H54 (cell line): Measurements from ENCODE around the gene GLI3.

ENCODE experiments used
- DNase-seq: peaks from one replicate; pipeline ENCODE4 v3.0.0; 2011; ENCODE audit warnings: low spot score, mixed read lengths; ENCODE audit not compliant: insufficient read length
- FAIRE-seq: peaks from 3 replicates; lab custom pipeline; 2011; peaks lifted over from hg19 to GRCh38; lab: Jason Lieb, UNC
- POLR2A ChIP-seq: IDR thresholded peaks from 2 replicates; pipeline ENCODE4 v1.6.1; 2011; ENCODE audit warnings: low read depth, mild to moderate bottlenecking, low read length

GLI3 gene

GRCh38 chr7:42083284-42083683, 153.7 kb downstream of the GLI3 start:
- DNase-seq, result no peak
- TF ChIP-seq POLR2A, result no peak
- no peak for FAIRE-seq

GRCh38 chr7:42082144-42082543, 154.9 kb downstream of the GLI3 start:
- DNase-seq, result peak; percentile 47
- FAIRE-seq, result no peak
- no peak for TF ChIP-seq POLR2A

GRCh38 chr7:42081671-42082070, 155.3 kb downstream of the GLI3 start:
- FAIRE-seq (no peak), DNase-seq (no peak)
- no peak for TF ChIP-seq POLR2A

- TF ChIP-seq POLR2A, result no peak
- DNase-seq (no peak), FAIRE-seq (no peak)
Observed at GRCh38 chr7:42080841-42081586, 156.0 kb downstream of the GLI3 start.

- DNase-seq (no peak), FAIRE-seq (no peak)
- no peak for TF ChIP-seq POLR2A
Observed at GRCh38 chr7:42077271-42078135, 159.5 kb downstream of the GLI3 start.

GRCh38 chr7:42076870-42077269, 160.1 kb downstream of the GLI3 start:
- FAIRE-seq (no peak), DNase-seq (no peak)
- TF ChIP-seq POLR2A, result no peak

- DNase-seq (no peak), FAIRE-seq (no peak)
- no peak for TF ChIP-seq POLR2A
Observed at GRCh38 chr7:42075418-42075817, 161.6 kb downstream of the GLI3 start.

- TF ChIP-seq POLR2A, result no peak
- DNase-seq (no peak), FAIRE-seq (no peak)
Observed at GRCh38 chr7:42074076-42074475, 162.9 kb downstream of the GLI3 start.

GRCh38 chr7:42071372-42072261, 165.4 kb downstream of the GLI3 start:
- TF ChIP-seq POLR2A, result no peak
- FAIRE-seq (no peak), DNase-seq (no peak)

GRCh38 chr7:42070068-42070467, 166.9 kb downstream of the GLI3 start:
- DNase-seq (no peak), FAIRE-seq (peak; percentile 36)
- TF ChIP-seq POLR2A, result no peak

- no peak for DNase-seq
- no peak for TF ChIP-seq POLR2A
- FAIRE-seq, result no peak
Observed at GRCh38 chr7:42069590-42069989, 167.4 kb downstream of the GLI3 start.

GRCh38 chr7:42068554-42069280, 168.3 kb downstream of the GLI3 start:
- no peak for FAIRE-seq
- no peak for DNase-seq
- TF ChIP-seq POLR2A, result no peak

GRCh38 chr7:42065942-42066341, 171.1 kb downstream of the GLI3 start:
- TF ChIP-seq POLR2A, result no peak
- DNase-seq, result no peak
- no peak for FAIRE-seq
